ELR (cell line): ENCODE results near the gene LOC128125822.
A peak's percentile ranks its signal among the peaks of the same experiment; 100 is the strongest.
"Not testable (repeated sequence)": the region's sequence is repeated elsewhere in the genome, so short reads cannot be mapped to it uniquely, and the experiment has no call there.

ENCODE experiments used
- DNase-seq: peaks from one replicate; pipeline ENCODE4 v3.0.0-alpha.2; 2015; ENCODE audit warnings: low read depth

LOC128125822 gene

GRCh38 chr6:63572044-63572746 is at the start of gene LOC128125822, which contains the start of gene PTP4A1:
LOC128125822 (plus strand) TSS chr6:63572480.
PTP4A1 (plus strand) TSS chr6:63572480; CDS start chr6:63576881, 4,401 bp downstream.
- DNase-seq = peak; percentile 98

GRCh38 chr6:63522911-63523287 is 49.4 kb upstream of the LOC128125822 start:
- not testable (repeated sequence) for DNase-seq

GRCh38 chr6:63523630-63524029 is 48.6 kb upstream of the LOC128125822 start:
- no peak for DNase-seq

- DNase-seq = no peak
Measured at GRCh38 chr6:63525186-63525878, 46.9 kb upstream of the LOC128125822 start.

GRCh38 chr6:63526931-63527330 is 45.3 kb upstream of the LOC128125822 start:
- no peak for DNase-seq

GRCh38 chr6:63527658-63528514 is 44.4 kb upstream of the LOC128125822 start:
- peak; percentile 90 for DNase-seq

GRCh38 chr6:63529498-63529897 is 42.8 kb upstream of the LOC128125822 start:
- peak; percentile 43 for DNase-seq

GRCh38 chr6:63530182-63530581 is 42.1 kb upstream of the LOC128125822 start:
- DNase-seq = no peak

- DNase-seq = no peak
Measured at GRCh38 chr6:63530991-63531390, 41.3 kb upstream of the LOC128125822 start.

GRCh38 chr6:63533026-63533425 is 39.3 kb upstream of the LOC128125822 start:
- DNase-seq = no peak

- no peak for DNase-seq
Measured at GRCh38 chr6:63533952-63534351, 38.3 kb upstream of the LOC128125822 start.

- DNase-seq = peak; percentile 17
Measured at GRCh38 chr6:63537201-63537958, 34.9 kb upstream of the LOC128125822 start.

GRCh38 chr6:63537959-63538300 is 34.4 kb upstream of the LOC128125822 start:
- no peak for DNase-seq

- DNase-seq = no peak
Measured at GRCh38 chr6:63538550-63538949, 33.7 kb upstream of the LOC128125822 start.

GRCh38 chr6:63543001-63543400 is 29.3 kb upstream of the LOC128125822 start:
- no peak for DNase-seq

GRCh38 chr6:63543982-63544381 is 28.3 kb upstream of the LOC128125822 start:
- DNase-seq = no peak

- no peak for DNase-seq
Measured at GRCh38 chr6:63546236-63546635, 26.0 kb upstream of the LOC128125822 start.

- DNase-seq = no peak
Measured at GRCh38 chr6:63546697-63547096, 25.6 kb upstream of the LOC128125822 start.

- no peak for DNase-seq
Measured at GRCh38 chr6:63549076-63549475, 23.2 kb upstream of the LOC128125822 start.

GRCh38 chr6:63553208-63553607 is 19.1 kb upstream of the LOC128125822 start:
- DNase-seq = no peak

- DNase-seq = no peak
Measured at GRCh38 chr6:63553900-63554299, 18.4 kb upstream of the LOC128125822 start.

- no peak for DNase-seq
Measured at GRCh38 chr6:63554782-63555181, 17.5 kb upstream of the LOC128125822 start.
